ENCODE measurements around the gene IRS1.

The IRS1 gene

DNA sequence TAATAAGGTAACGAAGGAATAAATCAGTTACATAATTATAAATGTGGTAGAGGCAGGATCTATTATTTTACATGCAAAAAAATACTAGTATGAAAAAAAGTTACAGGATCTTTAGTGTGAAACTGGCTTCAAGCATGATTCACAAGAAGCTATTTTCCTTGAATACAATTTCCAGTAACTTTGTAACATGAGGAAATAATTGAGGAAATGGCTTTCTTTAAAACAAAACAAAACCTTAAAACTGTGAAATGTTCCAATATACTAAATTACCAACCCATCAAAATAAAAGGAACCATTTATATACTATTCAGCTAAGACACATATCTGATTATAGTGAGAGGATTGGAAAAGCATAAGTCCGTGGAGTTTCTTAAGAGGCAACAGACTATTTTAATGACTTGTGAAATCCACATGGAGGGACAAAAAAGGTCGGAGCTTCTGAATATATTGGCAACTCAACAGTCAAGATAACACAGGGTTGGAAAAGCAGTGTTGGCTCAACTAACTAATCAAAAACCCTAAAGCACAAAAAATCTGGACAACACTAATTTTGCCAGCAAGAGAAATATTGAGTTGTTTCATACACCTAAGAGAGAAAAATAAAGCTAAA is 10.6 kb downstream of the IRS1 start:
- DNase-seq = no peak

DNA sequence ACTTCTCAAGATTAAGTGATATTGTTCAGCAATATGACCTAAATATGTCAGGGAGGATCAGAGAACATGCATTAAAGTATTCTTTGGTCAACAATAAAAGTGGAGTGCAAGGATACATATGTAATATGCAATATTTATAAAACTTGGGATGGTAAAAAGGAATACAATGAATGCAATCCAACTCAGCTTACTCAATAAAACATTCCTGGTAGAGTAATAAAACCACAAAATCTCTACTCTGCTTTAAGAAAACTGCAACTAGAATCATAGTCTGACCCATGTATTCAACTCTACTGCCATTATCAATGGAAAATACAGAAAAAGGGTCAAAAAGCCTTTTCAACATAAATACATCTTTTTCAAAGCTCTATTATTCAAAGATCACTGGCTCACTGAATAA is 11.6 kb downstream of the IRS1 start:
- DNase-seq = no peak

GRCh38 chr2:226783885-226784284 is 15.7 kb downstream of the IRS1 start:
- DNase-seq = no peak

GRCh38 chr2:226782092-226782713 is 17.4 kb downstream of the IRS1 start:
- no peak for DNase-seq

DNA sequence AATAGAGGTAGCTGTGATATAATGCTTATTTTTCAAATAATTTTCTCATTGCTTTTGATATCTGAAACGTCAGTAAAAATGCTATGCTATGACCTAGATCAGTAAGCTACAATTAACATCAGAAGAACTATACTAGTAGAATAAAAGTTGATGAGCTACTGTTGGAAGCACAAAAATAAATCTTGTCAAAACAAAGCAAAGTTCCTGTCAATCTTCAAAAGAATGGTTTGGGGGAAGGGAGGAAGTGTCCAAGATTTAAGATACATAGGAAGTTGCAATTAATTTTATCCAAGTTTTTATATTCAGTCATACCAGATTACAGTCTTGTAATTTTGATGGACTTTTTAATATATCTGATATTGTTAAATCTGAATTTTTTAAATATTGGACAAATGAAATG is 19.2 kb downstream of the IRS1 start:
- no peak for DNase-seq

DNA sequence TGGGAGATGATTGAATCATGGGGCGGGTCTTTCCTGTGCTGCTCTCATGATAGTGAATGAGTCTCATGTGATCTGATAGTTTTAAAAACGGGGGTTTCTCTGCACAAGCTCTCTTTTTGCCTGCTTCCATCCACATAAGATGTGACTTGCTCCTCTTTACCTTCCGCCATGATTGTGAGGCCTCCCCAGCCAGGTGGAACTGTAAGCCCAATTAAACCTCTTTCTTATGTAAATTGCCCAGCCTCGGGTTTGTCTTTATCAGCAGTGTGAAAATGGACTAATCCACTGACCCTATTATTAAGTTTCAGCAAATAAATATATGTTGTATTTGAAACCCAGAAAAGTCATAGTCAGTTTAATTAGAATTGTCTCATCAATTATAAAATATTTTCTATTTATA is 22.0 kb downstream of the IRS1 start:
- no peak for DNase-seq

DNA sequence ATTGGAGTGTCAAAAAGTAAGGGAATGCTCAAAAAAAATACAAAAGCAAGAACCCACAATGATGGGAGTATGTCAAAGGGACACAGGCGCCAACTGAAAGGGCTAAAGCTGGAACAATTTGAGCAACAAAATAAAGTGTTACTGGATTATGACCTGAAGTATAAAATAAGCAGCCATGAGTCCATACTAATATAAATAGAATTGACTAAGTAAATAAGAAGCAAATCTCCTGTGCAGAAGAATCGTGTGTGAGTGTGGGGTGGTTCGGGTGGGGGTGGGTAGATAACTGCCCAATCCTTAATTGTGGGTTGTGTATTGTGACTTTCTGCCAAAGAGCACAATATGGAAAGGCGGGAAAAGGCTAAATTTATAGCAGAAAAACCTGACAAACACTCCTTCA is 23.5 kb downstream of the IRS1 start:
- no peak for DNase-seq

- no peak for DNase-seq
These were observed 24.5 kb downstream of the IRS1 start for GRCh38 chr2:226775032-226775509.

GRCh38 chr2:226773291-226773690 is 26.3 kb downstream of the IRS1 start:
- DNase-seq = no peak

GRCh38 chr2:226772389-226773179 is 27.0 kb downstream of the IRS1 start:
- DNase-seq = no peak

GRCh38 chr2:226771067-226771466 is 28.6 kb downstream of the IRS1 start:
- no peak for DNase-seq

- no peak for DNase-seq
These were observed 32.4 kb downstream of the IRS1 start for GRCh38 chr2:226767056-226767813.

GRCh38 chr2:226766352-226767055 is 33.1 kb downstream of the IRS1 start:
- no peak for DNase-seq

- no peak for DNase-seq
These were observed 36.3 kb downstream of the IRS1 start for GRCh38 chr2:226763320-226763719.

DNA sequence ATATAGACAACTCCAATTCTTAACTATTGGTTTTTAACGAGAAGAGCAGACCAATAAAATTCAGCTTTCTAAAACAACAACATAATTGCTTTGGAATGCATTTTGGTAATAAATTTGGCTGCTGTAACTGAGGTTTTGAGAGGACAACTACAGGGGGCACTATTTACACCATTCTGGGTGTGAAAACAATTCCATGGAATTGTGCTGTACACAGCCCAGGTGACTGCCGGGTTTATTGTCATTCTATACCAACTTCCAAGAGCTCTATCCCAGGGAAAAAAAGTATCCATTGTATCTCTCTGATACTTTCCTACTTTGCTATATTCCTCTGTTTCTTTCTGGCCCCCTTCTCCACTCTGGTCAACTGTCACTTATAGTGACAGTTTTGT is 38.4 kb downstream of the IRS1 start:
- no peak for DNase-seq

- DNase-seq = no peak
These were observed 39.0 kb downstream of the IRS1 start for GRCh38 chr2:226760412-226761194.

DNA sequence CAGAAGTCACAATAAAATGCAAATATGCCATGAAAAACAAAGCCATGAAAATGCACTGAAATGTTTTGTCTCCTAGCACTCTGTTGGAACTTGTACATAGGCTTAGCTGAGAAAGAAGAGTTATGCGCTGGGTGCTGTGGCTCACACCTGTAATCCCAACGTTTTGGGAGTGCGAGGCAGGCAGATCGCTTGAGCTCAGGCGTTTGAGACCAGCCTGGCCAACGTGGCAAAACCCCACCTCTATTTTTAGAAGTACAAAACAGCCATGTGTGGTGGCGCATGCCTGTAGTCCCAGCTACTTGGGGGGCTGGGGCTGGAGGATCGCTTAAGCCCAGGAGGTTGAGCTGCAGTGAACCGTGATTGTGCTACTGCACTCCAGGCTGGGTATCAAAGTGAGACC is 39.9 kb downstream of the IRS1 start:
- DNase-seq = no peak

DNA sequence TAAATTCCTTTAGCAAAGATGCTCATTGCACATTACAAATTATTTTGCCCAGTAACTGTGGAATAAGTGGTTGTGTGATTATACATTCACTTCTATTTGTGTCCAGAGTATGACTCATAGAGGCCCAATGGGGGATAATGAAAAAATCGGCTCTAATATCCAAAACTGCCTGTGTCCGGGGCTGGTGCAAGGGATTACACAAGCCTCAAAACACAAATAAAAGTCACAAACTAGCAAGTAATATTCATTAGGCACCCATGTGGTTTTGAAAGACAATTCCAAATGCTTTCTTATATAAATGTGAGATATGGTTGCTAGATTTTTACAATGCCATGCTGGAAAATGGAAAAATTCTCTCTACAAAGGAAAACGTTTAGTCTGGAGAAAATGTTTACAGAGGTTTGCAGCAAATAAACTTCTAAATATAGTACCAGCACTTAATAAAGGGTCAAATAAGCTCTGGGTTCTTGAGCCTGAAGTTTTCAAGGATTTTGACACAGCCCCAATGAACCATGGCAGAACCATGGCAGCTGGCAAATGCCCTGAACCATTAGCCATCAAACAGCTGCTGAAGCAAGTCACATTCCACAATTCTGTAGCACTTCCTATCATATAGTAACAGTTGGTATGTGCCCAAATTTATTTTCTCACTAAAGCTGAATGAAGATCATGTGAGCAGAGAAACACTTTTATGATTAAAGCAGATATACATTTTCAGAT is 40.5 kb downstream of the IRS1 start:
- DNase-seq = no peak

DNA sequence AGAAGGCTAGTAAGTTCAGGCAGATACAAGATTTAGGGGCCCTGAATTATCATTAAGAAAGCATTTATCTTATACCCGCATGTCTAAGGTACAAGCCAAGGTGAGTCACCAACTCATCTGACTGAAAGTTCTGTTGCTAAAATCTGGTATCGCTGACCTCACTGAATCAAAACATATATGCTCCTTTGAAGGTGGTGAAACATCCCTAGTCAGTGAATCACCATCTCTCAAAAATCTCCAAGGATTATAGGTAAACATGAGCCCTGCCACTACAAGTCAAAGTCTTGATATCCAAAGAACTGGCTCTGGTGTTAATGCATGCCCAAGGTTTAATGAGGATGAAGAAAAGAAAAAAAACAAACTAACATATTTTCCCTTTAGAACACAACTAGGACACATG is 43.5 kb downstream of the IRS1 start:
- DNase-seq = no peak

DNA sequence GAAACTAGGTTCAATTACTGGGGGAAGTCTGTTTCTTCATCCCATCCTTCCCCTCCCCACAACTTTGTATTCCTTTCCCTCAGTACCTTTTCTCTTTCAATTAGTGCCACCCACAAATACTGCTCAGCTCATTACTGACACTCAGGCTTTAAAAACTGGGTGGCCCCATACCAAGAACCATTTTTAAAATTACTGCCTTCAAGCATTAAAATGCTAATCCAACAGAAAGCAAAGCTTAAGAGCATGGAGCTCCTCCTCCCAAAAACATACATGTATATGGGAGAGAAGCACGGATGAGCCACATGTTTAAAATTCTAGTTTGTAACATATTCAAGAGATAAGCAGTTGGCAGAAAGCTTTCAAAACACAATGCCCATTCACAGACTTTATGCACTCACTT is 44.0 kb downstream of the IRS1 start:
- no peak for DNase-seq
